Natural killer cell (primary cell): ENCODE results near the gene TCEAL7. TPM values are rescaled to one million over a fixed set of nuclear protein-coding genes. Genes with fewer than 3 reads are reported as not detected.

Experiments used
- ATAC-seq, 3 donors: fragments of 150-1000 bp in 2 of 3; fragments of 200-7000 bp in 1 of 3; cut with Tn5 transposase; 1 replicate in 1 of 3; 2 replicates in 2 of 3; pipeline ENCODE4 v1.10.0; 2021; ENCODE audit warnings: mild to moderate bottlenecking in 2 of 3, moderate library complexity in 2 of 3
- DNase-seq, 2 donors: peaks; one replicate each; pipeline versions ENCODE4 v3.0.0 to v3.0.0-alpha.2; 2013 to 2021; ENCODE audit warnings: mixed read lengths in 1 of 2
- H3K27ac ChIP-seq: one replicate; pipeline ENCODE4 v1.5.1; 2013; ENCODE audit warnings: mild to moderate bottlenecking, low read length
- H3K27me3 ChIP-seq: one replicate; pipeline ENCODE4 v1.6.1; 2013; ENCODE audit warnings: low read length; ENCODE audit not compliant: control insufficient read depth, insufficient read depth
- H3K36me3 ChIP-seq: one replicate; pipeline ENCODE4 v1.6.1; 2013; ENCODE audit warnings: low read length; ENCODE audit not compliant: control insufficient read depth, insufficient read depth
- H3K4me1 ChIP-seq: one replicate; pipeline ENCODE4 v1.6.1; 2013; ENCODE audit warnings: low read length; ENCODE audit not compliant: control insufficient read depth, insufficient read depth
- H3K4me3 ChIP-seq: one replicate; pipeline ENCODE4 v1.5.1; 2013; ENCODE audit warnings: low read length
- H3K9me3 ChIP-seq: one replicate; pipeline ENCODE4 v1.6.1; 2013; ENCODE audit warnings: low read length; ENCODE audit not compliant: control insufficient read depth, insufficient read depth
- H3K27ac Mint-ChIP-seq, 2 donors: one replicate each; pipeline ENCODE4 v1.8.0; 2022; ENCODE audit warnings: mild to moderate bottlenecking in 2 of 2, mixed read lengths in 2 of 2, moderate library complexity in 1 of 2
- H3K27me3 Mint-ChIP-seq, 2 donors: one replicate each; pipeline ENCODE4 v1.8.0; 2022; ENCODE audit warnings: low read depth in 2 of 2, mixed read lengths in 2 of 2
- H3K36me3 Mint-ChIP-seq: one replicate; pipeline ENCODE4 v1.8.0; 2022; ENCODE audit warnings: mixed read lengths
- H3K4me1 Mint-ChIP-seq, 2 donors: one replicate each; pipeline ENCODE4 v1.8.0; 2022; ENCODE audit warnings: mixed read lengths in 2 of 2
- H3K4me3 Mint-ChIP-seq: one replicate; pipeline ENCODE4 v1.8.0; 2022; ENCODE audit warnings: mild to moderate bottlenecking, moderate library complexity, mixed read lengths
- H3K9me3 Mint-ChIP-seq, 2 donors: one replicate each; pipeline ENCODE4 v1.8.0; 2022; ENCODE audit warnings: mixed read lengths in 2 of 2
- WGBS: methylation state at CpG from one replicate; pipeline ENCODE4 v1.1.7; 2013; ENCODE audit warnings: missing lambda C conversion rate; ENCODE audit not compliant: insufficient coverage; 5-methylcytosine and 5-hydroxymethylcytosine counted together
- intact Hi-C: fragments of 100-400 bp; cut with micrococcal nuclease; formaldehyde crosslinking; loops from one replicate; pipeline ENCODE4 v1.14.2; 2022
- total RNA-seq, 4 donors: library from RNA; stranded (reverse); fragments of 120-200 nt in 1 of 4; gene quantifications; one replicate each; pipeline versions ENCODE4 v1.2.3 to v1.2.4, GENCODE V29; 2013 to 2022
- TF ChIP-seq, protein P1 (sequence below): fragments of 200-600 bp; IDR thresholded peaks from one replicate; pipeline ENCODE4 v1.8.0; 2022; ENCODE audit warnings: antibody characterized with exemption

The TCEAL7 gene
- total RNA-seq, 3 donors from 2014 or later (not counting 1 experiment from before 2014, with no cell fraction given) = not detected

DNA sequence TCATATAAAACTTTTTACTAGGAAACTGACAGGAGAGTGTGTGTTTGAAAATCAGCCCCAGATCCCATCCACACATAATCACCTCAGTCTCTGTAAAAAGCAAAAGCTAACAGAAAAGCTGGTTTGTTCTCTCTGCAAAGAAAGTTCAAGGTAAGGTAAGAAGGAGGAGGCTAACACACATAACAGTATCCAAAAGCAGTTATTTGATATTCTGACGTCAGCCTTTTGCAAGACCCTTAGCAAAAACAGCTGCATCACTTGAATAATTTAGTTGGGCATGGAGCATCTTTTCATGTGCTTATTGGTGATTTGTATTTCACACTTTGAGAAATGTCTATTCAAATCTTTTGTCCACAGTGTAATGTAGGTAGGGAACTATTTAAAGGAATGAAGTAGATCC lies 31.8 kb downstream of the TCEAL7 start:
- WGBS = no CpG with 5 or more reads among the region's 1 CpG
- DNase-seq (no peak), ATAC-seq (no peak)
- Histone ChIP-seq H3K27me3 (no peaks in the 10 kb centered on the region), H3K4me1 (peaks cover 4% of the 10 kb centered on the region), H3K9me3 (no peaks in the 10 kb centered on the region), H3K27ac (no peak overlapping the region), H3K4me3 (no peak overlapping the region), H3K36me3 (no peaks in the 10 kb centered on the region)
- Mint-ChIP-seq H3K4me3 (no peak overlapping the region), H3K27ac (no peak overlapping the region), H3K27me3 (peaks cover 8 to 23% of the 10 kb centered on the region in 2 donors), H3K4me1 (no peaks in the 10 kb centered on the region), H3K9me3 (no peaks in the 10 kb centered on the region), H3K36me3 (no peaks in the 10 kb centered on the region)
- intact Hi-C loops = no loop called here
- TF ChIP-seq, protein P1, sequence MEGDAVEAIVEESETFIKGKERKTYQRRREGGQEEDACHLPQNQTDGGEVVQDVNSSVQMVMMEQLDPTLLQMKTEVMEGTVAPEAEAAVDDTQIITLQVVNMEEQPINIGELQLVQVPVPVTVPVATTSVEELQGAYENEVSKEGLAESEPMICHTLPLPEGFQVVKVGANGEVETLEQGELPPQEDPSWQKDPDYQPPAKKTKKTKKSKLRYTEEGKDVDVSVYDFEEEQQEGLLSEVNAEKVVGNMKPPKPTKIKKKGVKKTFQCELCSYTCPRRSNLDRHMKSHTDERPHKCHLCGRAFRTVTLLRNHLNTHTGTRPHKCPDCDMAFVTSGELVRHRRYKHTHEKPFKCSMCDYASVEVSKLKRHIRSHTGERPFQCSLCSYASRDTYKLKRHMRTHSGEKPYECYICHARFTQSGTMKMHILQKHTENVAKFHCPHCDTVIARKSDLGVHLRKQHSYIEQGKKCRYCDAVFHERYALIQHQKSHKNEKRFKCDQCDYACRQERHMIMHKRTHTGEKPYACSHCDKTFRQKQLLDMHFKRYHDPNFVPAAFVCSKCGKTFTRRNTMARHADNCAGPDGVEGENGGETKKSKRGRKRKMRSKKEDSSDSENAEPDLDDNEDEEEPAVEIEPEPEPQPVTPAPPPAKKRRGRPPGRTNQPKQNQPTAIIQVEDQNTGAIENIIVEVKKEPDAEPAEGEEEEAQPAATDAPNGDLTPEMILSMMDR = no peak

DNA sequence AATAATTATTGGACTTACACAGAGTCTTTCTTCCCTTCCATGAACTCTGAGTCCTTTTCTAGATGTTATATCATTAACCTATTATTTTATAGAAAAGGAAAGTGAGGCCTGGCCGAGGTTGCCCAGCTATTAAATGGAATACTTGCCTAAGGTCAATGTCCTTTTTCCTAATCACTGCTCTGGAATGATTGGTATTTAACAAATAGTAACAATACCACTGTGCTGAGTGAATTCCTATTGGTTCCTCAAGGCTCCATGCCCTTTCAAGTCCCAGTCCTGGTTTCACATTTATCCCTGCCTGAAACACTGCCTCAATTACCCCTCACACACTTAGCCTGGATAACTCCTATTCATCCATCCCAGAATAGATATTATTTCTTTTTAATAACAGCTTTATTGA lies 32.4 kb downstream of the TCEAL7 start:
- no peaks in the 10 kb centered on the region for H3K9me3 Mint-ChIP-seq
- no CpG with 5 or more reads among the region's 1 CpG for WGBS
- H3K4me3 Mint-ChIP-seq = no peak overlapping the region
- Histone ChIP-seq H3K27me3 (no peaks in the 10 kb centered on the region), H3K4me3 (no peak overlapping the region), H3K4me1 (no peaks in the 10 kb centered on the region), H3K27ac (no peak overlapping the region), H3K36me3 (no peaks in the 10 kb centered on the region), H3K9me3 (no peaks in the 10 kb centered on the region)
- H3K27ac Mint-ChIP-seq = no peak overlapping the region
- ATAC-seq (no peak), DNase-seq (no peak)
- TF ChIP-seq, protein P1 = no peak
- H3K27me3 Mint-ChIP-seq = peaks cover 7 to 22% of the 10 kb centered on the region in 2 donors
- H3K36me3 Mint-ChIP-seq = no peaks in the 10 kb centered on the region
- no peaks in the 10 kb centered on the region for H3K4me1 Mint-ChIP-seq
- intact Hi-C loops = no loop called here

DNA sequence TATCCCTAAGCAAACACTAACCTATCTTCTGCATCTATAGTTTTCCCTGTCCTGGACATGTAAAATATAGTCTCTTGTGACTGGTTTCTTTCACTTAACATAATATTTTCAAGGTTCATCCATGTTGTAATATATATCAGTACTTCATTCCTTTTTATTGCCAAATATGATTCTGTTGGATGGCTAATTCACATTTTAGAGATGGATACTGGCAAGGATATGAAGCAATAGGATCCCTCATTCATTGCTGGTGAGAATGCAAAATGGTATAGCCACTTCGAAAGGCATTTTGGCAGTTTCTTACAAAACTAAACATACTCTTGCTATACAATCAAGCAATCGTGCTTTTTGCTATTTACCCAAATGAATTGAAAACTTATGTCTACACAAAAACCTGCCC lies 33.0 kb downstream of the TCEAL7 start:
- H3K4me1 ChIP-seq = no peaks in the 10 kb centered on the region
- Mint-ChIP-seq H3K4me1 (no peaks in the 10 kb centered on the region), H3K27me3 (peaks cover 6 to 20% of the 10 kb centered on the region in 2 donors), H3K36me3 (no peaks in the 10 kb centered on the region), H3K27ac (no peak overlapping the region), H3K4me3 (no peak overlapping the region), H3K9me3 (no peaks in the 10 kb centered on the region)
- H3K9me3 ChIP-seq = no peaks in the 10 kb centered on the region
- 90% methylated on average over 2 of the region's 2 CpGs for WGBS
- DNase-seq (no peak), ATAC-seq (no peak)
- no peaks in the 10 kb centered on the region for H3K36me3 ChIP-seq
- intact Hi-C loops = no loop called here
- TF ChIP-seq, protein P1 = no peak
- no peaks in the 10 kb centered on the region for H3K27me3 ChIP-seq
- H3K27ac ChIP-seq = no peak overlapping the region
- H3K4me3 ChIP-seq = no peak overlapping the region

DNA sequence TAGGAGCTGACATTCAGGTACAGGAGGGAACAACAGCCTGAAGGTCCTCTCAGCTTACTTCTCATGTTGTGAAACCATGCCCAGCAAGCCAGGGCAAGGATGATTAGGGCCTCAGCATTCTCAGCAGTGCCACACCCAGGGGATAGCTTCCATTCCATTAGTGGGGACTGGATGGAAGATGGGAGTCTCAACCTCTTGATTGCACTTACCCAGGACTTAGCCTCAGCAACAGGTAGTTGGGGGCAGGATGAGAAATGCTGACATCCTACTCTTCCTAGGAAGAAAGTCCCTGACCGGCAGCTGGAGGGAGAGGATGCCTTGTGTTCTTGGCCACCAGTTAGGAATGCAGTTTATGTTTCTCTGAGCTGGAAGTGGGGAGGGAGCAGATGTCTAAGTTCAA lies 37.5 kb downstream of the TCEAL7 start:
- Histone ChIP-seq H3K27me3 (no peaks in the 10 kb centered on the region), H3K4me3 (no peak overlapping the region), H3K27ac (no peak overlapping the region), H3K36me3 (no peaks in the 10 kb centered on the region), H3K9me3 (no peaks in the 10 kb centered on the region), H3K4me1 (no peaks in the 10 kb centered on the region)
- TF ChIP-seq, protein P1 = no peak
- no peak overlapping the region for H3K4me3 Mint-ChIP-seq
- peaks cover 9 to 30% of the 10 kb centered on the region in 2 donors for H3K27me3 Mint-ChIP-seq
- no CpG with 5 or more reads among the region's 1 CpG for WGBS
- H3K36me3 Mint-ChIP-seq = no peaks in the 10 kb centered on the region
- no peak overlapping the region for H3K27ac Mint-ChIP-seq
- DNase-seq (no peak), ATAC-seq (no peak)
- H3K9me3 Mint-ChIP-seq = no peaks in the 10 kb centered on the region
- no peaks in the 10 kb centered on the region for H3K4me1 Mint-ChIP-seq
- intact Hi-C loops = no loop called here
